Panc1 (cell line): ENCODE data around the gene STK24.

Experiments used
- SIN3A ChIP-seq: IDR thresholded peaks from 2 replicates; pipeline ENCODE4 v1.6.1; 2012; ENCODE audit warnings: low read depth, mild to moderate bottlenecking, low read length, moderate library complexity, borderline replicate concordance; ENCODE audit not compliant: insufficient read depth
- TF ChIP-seq, protein P1 (sequence below): fragments of 450-650 bp; IDR thresholded peaks from 2 replicates; pipeline ENCODE4 v1.5.1; 2017; ENCODE audit warnings: mild to moderate bottlenecking
- TF ChIP-seq, protein P2 (sequence below), 2 experiments: IDR thresholded peaks; 2 replicates each; pipeline ENCODE4 v1.6.1; 2011 to 2012; ENCODE audit warnings: low read depth in 2 of 2, control low read depth in 1 of 2, low read length in 1 of 2, mild to moderate bottlenecking in 1 of 2, moderate library complexity in 1 of 2; ENCODE audit not compliant: insufficient read depth in 1 of 2

DNA sequence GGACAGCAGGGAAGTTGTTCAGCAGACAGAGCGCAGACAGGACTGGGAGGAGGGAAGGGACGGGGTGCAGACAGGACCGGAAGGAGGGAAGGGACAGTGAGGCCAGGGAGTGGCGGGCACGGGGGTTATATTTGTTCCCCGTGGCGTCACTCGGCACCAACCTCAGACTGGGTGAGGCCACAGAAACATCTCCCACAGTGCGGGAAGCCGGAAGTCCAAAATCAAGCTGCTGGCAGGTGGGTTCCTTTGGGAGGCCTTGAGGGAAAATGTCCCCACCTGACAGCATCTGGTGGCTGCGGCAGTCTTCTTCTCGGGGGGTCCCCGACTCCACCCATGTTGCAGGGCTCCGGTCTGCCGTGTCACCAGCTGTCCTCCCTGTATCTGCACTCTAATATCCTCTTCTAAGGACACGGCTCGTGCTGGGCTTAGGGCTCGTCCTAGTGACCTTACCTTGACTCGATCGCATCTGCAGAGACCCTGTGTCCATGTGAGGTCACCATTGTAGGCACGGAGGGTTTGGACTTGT, 133.0 kb downstream of the STK24 start:
- TF ChIP-seq, protein P1, sequence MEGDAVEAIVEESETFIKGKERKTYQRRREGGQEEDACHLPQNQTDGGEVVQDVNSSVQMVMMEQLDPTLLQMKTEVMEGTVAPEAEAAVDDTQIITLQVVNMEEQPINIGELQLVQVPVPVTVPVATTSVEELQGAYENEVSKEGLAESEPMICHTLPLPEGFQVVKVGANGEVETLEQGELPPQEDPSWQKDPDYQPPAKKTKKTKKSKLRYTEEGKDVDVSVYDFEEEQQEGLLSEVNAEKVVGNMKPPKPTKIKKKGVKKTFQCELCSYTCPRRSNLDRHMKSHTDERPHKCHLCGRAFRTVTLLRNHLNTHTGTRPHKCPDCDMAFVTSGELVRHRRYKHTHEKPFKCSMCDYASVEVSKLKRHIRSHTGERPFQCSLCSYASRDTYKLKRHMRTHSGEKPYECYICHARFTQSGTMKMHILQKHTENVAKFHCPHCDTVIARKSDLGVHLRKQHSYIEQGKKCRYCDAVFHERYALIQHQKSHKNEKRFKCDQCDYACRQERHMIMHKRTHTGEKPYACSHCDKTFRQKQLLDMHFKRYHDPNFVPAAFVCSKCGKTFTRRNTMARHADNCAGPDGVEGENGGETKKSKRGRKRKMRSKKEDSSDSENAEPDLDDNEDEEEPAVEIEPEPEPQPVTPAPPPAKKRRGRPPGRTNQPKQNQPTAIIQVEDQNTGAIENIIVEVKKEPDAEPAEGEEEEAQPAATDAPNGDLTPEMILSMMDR = no peak
- TF ChIP-seq, protein P2, sequence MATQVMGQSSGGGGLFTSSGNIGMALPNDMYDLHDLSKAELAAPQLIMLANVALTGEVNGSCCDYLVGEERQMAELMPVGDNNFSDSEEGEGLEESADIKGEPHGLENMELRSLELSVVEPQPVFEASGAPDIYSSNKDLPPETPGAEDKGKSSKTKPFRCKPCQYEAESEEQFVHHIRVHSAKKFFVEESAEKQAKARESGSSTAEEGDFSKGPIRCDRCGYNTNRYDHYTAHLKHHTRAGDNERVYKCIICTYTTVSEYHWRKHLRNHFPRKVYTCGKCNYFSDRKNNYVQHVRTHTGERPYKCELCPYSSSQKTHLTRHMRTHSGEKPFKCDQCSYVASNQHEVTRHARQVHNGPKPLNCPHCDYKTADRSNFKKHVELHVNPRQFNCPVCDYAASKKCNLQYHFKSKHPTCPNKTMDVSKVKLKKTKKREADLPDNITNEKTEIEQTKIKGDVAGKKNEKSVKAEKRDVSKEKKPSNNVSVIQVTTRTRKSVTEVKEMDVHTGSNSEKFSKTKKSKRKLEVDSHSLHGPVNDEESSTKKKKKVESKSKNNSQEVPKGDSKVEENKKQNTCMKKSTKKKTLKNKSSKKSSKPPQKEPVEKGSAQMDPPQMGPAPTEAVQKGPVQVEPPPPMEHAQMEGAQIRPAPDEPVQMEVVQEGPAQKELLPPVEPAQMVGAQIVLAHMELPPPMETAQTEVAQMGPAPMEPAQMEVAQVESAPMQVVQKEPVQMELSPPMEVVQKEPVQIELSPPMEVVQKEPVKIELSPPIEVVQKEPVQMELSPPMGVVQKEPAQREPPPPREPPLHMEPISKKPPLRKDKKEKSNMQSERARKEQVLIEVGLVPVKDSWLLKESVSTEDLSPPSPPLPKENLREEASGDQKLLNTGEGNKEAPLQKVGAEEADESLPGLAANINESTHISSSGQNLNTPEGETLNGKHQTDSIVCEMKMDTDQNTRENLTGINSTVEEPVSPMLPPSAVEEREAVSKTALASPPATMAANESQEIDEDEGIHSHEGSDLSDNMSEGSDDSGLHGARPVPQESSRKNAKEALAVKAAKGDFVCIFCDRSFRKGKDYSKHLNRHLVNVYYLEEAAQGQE (IDR thresholded peaks at IDR 0.05; ENCODE audit: insufficient read depth in 1 of 2, low read depth in 2 of 2, low read length in 1 of 2) = no peak
- no peak for TF ChIP-seq SIN3A
